PFSK-1 (cell line): ENCODE measurements around the gene DDAH1.

Experiments used
- FOXP2 ChIP-seq: optimal IDR thresholded peaks from 2 replicates; pipeline ENCODE3; 2011; ENCODE audit warnings: borderline replicate concordance, control low read depth, inconsistent platforms; ENCODE audit not compliant: insufficient read depth; ENCODE audit errors: extremely low read length, extremely low read depth
- POLR2AphosphoS5 ChIP-seq: IDR thresholded peaks from 2 replicates; pipeline ENCODE4 v1.6.1; 2012; ENCODE audit warnings: low read depth, mild to moderate bottlenecking, control low read depth, low read length, moderate library complexity
- REST ChIP-seq, 2 experiments: IDR thresholded peaks; 2 replicates each; pipeline versions ENCODE4 v1.6.1 to v1.8.0; 2011 to 2012; ENCODE audit warnings: low read depth in 2 of 2, low read length in 2 of 2, control low read depth in 1 of 2, inconsistent platforms in 1 of 2, mild to moderate bottlenecking in 1 of 2, moderate library complexity in 1 of 2; ENCODE audit not compliant: insufficient read depth in 1 of 2
- SIN3A ChIP-seq: IDR thresholded peaks from 2 replicates; pipeline ENCODE4 v1.6.1; 2012; ENCODE audit warnings: mild to moderate bottlenecking, low read length, moderate library complexity, borderline replicate concordance; ENCODE audit not compliant: insufficient read depth
- TAF1 ChIP-seq: IDR thresholded peaks from 2 replicates; pipeline ENCODE4 v1.6.1; 2012; ENCODE audit warnings: low read length, control low read depth, borderline replicate concordance; ENCODE audit not compliant: insufficient read depth

DDAH1 gene

GRCh38 chr1:85394130-85394529 lies 70.8 kb downstream of the DDAH1 start:
- TF ChIP-seq TAF1 (no peak), POLR2AphosphoS5 (no peak), REST (IDR thresholded peaks at IDR 0.05; ENCODE audit: insufficient read depth in 1 of 2, low read depth in 2 of 2, low read length in 2 of 2) (no peak), SIN3A (no peak), FOXP2 (no peak)

GRCh38 chr1:85393490-85393889 lies 71.5 kb downstream of the DDAH1 start:
- no peak for TF ChIP-seq REST (IDR thresholded peaks at IDR 0.05; ENCODE audit: insufficient read depth in 1 of 2, low read depth in 2 of 2, low read length in 2 of 2)
- no peak for TF ChIP-seq POLR2AphosphoS5
- TF ChIP-seq FOXP2, result no peak
- TF ChIP-seq TAF1, result no peak
- no peak for TF ChIP-seq SIN3A

- TF ChIP-seq REST (IDR thresholded peaks at IDR 0.05; ENCODE audit: insufficient read depth in 1 of 2, low read depth in 2 of 2, low read length in 2 of 2), result no peak
- TF ChIP-seq POLR2AphosphoS5, result no peak
- TF ChIP-seq TAF1, result no peak
- no peak for TF ChIP-seq SIN3A
- TF ChIP-seq FOXP2, result no peak
These were observed 76.5 kb downstream of the DDAH1 start for GRCh38 chr1:85388416-85388815.

GRCh38 chr1:85387781-85388180 lies 77.2 kb downstream of the DDAH1 start:
- TF ChIP-seq REST (IDR thresholded peaks at IDR 0.05; ENCODE audit: insufficient read depth in 1 of 2, low read depth in 2 of 2, low read length in 2 of 2), result no peak
- no peak for TF ChIP-seq SIN3A
- TF ChIP-seq FOXP2, result no peak
- no peak for TF ChIP-seq TAF1
- TF ChIP-seq POLR2AphosphoS5, result no peak

GRCh38 chr1:85386068-85386722 lies 78.8 kb downstream of the DDAH1 start:
- TF ChIP-seq SIN3A (no peak), REST (IDR thresholded peaks at IDR 0.05; ENCODE audit: insufficient read depth in 1 of 2, low read depth in 2 of 2, low read length in 2 of 2) (no peak), POLR2AphosphoS5 (no peak), FOXP2 (no peak), TAF1 (no peak)
